Endometrial microvascular endothelial cells (primary cell): ENCODE data around the gene PFKL. TPM values are rescaled to one million over a fixed set of nuclear protein-coding genes. Genes with fewer than 3 reads are reported as not detected.

Experiments
- in situ Hi-C: cut with HindIII; loops from 2 replicates; pipeline ENCODE4 v1.10.0; 2017; ENCODE audit warnings: low sequenced_read_pairs, low pct_unique_long_range_greater_than_20kb; ENCODE audit errors: inconsistent ontology term
- total RNA-seq: library from RNA; depleted of rRNA; stranded (reverse); fragments of >200 nt; gene quantifications from one replicate; pipeline ENCODE4 v1.2.3, GENCODE V29; 2015; ENCODE audit errors: inconsistent ontology term

The PFKL gene
- total RNA-seq, 1 donor from 2014 or later: 154 TPM

DNA sequence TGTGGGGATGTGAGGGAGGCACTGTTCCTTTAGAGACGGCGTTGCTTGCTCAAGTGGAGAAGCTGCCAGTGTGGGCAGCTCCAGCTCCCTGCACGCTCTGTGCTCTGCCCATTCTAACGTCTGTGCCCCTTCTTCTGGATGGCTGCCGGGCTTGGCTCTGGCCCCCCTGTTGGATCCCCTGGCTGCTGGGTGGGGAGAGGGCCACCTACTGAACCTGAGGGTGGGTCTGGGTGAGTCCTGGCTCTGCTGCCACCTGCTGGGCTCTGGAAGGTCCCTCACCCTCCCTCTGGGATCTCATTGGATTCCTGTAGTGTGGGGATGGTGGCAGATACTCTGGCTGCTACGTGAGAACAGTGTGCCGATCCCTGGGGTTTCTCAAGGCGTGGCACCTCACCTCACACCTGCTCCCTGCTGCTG lies 5.0 kb downstream of the PFKL start:
- in situ Hi-C loops: no loop called here

DNA sequence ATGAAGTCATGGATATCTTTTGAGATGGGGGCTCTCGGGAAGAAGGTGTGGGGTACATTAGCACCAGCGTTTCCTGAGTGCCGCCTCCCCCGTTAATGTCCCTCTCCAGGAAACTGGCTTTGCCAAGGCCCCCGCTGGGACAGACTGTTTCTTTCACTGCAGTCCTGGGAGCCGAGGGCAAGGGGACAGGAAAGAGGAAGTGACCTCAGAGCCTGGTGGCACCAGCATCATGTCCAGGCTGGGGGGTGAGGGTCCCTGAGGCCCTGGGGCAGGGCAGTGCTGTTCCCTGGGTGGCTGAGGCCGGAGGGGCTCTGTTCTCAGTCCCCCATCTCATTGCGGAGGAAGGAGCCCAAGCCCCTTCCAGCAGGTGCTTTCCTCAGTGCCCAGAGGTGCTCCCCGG lies 5.8 kb downstream of the PFKL start:
- in situ Hi-C loops: no loop called here

DNA sequence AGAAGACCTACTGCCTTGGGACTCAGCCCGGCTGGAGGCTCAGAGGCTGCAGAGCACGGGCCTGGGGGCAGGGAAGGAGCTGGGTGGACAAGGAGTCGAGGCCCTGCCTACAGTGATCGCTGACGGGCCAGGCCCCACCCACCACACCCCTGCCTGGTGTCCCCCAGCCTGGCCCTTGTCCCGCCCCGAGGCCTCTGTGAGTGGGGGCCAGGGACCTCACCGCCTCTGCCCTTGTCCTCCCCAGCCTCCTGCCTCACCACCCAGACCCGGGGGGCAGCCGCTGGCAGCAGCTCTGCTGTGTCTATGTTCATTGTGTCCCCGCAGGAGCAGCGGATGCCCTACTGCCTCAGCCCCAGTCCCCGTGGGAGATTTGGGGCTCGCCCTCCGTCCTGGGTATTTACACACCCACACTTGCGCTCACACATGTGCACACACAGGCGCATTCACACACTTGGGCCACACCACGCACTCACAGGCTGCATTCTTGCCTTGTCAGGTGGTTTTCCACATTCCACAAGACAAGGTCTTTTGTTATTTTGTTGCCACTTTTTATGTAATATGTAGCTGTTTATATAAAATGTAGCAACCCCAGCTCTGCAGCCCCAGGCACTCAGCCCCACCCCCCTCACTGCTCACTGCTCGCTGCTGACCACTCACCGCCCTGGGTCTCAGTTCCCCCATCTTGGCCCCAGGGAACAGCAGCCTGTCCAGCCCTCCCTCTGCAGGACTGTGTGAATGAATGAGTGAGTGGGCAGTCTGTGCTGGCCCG lies 7.3 kb downstream of the PFKL start:
- in situ Hi-C loops: no loop called here

DNA sequence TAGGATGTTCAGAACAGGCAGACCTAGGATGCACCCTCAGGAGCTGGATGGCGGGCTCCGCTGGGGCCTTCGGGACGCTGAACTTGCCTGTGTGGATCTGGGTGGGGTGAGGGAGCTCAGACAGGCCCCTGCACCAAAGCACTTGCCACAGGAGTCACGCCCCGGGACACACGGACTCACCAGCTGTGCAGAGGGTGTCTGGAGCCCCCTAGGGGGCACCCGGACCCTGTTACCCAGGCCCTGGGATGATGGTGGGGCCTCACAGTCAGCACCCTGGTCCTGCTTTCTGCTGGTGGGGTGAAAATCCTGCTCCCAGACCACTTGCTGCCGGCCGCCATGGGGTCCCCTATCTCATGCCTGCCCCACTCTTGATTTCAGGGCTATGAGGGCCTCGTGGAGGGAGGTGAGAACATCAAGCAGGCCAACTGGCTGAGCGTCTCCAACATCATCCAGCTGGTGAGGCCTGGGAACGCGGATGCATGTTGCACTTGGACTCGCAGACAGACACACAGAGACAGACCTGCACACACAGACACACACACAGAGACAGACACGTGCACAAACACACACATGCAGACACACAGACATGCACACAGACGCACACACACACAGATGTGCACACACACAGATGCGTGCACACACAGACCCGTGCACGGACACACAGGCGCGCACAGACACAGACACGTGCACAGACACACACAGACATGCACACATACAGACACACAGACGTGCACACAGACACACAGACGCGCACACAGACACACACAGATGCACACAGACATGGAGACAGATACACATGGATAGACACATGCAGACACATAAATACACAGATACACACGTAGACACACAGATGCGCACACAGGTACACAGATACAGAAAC lies 11.0 kb downstream of the PFKL start:
- in situ Hi-C loops: no loop called here

DNA sequence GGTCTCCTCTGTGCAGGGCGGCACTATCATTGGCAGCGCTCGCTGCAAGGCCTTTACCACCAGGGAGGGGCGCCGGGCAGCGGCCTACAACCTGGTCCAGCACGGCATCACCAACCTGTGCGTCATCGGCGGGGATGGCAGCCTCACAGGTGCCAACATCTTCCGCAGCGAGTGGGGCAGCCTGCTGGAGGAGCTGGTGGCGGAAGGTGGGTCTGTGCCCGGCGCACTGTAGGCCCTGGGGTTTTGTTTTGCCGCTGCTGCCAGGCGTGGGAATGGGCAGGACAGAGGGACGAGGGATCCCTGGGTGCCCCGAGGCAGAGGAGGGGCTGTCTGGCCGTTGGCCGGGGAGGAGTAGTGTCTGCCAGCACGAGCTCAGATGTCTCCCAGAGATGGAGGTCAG lies 12.2 kb downstream of the PFKL start:
- in situ Hi-C loops: no loop called here

DNA sequence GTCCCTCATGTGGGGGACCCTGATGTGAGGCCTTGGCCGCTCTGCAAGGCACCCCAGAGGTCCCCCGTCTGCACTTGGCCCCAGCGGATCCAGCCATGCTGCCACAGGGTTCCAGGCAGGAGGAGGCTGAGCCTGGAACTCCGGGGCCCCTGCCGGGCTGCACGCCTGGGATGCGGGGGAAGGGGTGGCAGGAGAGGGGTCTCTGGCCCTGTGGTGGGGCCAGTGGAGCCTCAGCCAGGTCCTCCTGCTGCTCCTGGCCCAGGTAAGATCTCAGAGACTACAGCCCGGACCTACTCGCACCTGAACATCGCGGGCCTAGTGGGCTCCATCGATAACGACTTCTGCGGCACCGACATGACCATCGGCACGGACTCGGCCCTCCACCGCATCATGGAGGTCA lies 12.9 kb downstream of the PFKL start:
- in situ Hi-C loops: no loop called here

DNA sequence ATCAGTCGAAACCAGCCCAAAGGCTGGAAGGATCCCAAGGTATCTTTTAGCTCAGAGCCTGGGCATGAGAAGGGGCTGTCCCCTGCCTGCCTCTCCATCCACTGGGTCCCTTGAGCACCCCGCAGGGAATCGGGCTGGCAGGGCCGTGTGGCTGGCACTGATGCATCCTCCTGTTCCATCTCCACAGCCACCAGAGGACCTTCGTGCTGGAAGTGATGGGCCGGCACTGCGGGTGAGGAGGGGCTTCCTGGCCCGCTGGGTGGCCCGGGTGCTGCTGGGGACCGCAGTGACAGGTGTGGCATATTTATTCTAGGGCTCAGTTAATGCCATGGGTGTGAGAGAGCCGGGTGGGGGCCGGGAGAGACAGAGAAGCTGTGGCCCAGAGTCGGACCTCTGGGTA lies 13.6 kb downstream of the PFKL start:
- in situ Hi-C loops: no loop called here

DNA sequence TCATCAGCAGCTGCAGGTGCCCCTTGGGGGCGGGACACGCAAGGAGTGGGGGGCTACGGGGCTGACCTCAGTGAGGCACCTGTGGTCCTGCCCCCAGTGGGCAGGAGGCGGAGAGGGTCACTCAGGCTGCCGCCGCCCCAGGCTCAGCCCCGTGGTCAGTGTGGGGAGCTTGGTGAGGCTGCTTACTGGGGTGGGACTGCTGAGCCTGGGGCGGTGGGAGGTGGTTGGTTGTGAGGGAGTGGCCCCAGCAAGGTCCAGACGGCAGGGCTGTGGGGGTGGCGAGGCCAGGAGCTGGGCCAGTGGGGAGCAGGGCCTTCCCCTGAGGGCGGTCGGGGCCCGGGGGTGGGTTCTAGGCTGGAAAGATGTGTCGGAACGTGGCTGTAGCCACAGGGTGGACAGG lies 14.3 kb downstream of the PFKL start:
- in situ Hi-C loops: no loop called here

DNA sequence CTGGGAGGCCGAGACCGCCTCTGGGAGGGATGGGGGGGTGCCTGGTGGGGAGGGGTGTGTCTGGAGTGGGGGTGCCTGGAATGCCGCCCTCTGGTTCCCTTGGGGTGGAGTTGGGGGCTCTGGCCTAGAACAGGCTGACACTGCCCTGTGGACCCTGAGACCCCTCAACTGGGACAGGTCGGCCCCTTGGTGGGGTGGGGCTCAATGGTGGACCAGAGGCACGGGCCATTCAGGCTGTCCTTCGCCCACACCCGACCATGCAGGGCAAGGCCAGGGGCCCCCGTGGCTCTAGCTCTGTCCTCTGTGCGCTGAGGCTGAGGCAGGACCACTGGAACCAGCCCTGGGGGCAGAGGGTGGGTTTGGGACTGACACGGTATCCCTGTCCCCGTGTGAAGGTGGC lies 14.7 kb downstream of the PFKL start:
- in situ Hi-C loops: no loop called here

DNA sequence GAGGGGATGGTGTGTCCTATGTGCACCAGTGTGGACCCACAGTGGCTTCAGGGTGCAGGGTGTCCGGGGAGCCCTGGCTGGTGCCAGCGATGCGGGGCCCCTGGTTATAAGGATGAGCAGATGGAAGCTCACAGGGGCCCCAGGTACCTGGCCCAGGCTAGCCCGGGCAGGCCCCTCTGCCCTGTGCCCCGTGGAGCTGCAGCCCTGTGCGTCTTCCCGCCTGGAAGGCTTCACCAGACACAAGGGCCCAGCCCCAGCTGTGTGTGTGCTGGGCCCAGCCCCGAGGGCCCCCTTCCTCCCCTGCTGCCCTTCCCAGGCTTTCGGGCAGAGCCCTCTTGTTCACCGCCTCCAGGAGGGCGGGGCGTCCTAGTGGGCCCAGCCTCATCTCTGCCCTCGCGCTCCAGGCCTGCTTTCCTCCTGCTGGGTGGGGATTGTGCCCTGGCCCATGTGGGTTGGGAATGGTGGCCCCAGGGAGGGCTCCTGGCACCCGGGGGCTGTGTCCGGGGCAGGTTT lies 15.9 kb downstream of the PFKL start:
- in situ Hi-C loops: no loop called here

DNA sequence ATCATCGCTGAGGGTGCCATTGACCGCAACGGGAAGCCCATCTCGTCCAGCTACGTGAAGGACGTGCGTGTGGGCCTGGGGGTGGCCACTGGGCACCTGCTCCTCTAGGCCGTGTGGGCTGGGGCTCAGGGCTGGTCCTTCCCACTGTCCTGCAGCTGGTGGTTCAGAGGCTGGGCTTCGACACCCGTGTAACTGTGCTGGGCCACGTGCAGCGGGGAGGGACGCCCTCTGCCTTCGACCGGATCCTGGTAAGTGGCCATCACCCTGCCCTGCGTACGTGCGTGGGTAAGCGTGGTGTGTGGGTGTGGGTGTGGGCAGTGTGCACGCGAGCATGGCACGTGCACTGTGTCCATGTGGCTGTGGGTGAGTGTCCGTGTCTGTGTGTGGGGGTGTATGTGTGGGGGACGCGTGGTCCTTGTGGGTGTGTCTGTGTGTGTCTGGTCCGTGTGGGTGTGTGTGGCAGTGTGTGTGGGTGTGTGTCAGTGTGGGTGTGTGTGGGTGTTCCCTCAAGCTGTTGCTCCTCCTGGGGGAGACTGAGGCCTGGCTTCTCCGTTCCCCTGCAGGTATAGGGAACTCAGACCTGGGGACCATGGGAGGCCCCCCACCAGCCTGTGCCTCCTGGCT lies 16.5 kb downstream of the PFKL start:
- in situ Hi-C loops: no loop called here

DNA sequence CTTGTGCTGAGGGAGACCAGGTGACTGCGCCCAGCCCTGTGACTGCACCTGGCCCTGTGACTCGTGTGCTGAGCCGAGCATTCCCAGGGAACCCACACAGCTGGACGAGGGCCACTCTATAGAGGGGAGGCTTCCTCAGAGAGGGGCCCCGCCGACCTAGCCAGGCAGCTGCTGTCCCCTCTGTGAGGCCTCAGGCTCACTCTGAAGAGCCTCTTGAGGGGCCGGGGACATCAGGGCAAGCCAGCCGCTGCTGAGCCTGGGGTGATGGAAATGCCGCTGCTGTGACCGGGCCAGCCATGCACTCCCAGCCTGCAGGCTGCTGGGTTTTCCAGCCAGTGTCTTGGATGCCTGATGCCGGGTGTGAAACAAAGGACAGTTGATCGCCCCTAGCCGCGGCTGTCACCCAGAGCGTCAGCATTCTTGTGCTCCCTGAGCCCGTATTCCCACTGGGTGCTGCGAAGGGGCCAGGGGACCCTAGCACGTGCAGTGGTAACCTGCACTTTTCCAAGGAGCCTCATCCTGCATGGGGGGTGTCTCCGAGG lies 17.5 kb downstream of the PFKL start:
- in situ Hi-C loops: no loop called here

DNA sequence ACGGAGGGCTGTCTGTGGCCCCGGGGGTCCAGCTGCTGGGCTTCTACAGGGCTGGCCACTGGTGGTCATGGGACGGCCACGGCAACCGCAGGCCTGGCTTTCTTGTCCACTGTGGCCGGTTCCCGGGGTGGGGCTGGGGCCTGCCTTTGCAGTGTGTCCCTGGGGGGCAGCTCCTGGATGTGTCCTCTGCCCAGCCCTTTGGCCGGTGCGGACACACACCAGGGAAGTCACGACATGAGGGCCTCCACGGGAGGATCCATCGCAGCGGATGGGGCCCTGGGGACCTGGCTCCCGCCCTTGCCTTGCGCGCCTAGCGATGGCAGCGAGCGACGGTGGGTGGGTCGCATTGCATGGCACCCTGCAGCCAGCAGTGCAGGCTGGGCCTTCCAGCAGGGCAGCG lies 18.0 kb downstream of the PFKL start:
- in situ Hi-C loops: no loop called here

DNA sequence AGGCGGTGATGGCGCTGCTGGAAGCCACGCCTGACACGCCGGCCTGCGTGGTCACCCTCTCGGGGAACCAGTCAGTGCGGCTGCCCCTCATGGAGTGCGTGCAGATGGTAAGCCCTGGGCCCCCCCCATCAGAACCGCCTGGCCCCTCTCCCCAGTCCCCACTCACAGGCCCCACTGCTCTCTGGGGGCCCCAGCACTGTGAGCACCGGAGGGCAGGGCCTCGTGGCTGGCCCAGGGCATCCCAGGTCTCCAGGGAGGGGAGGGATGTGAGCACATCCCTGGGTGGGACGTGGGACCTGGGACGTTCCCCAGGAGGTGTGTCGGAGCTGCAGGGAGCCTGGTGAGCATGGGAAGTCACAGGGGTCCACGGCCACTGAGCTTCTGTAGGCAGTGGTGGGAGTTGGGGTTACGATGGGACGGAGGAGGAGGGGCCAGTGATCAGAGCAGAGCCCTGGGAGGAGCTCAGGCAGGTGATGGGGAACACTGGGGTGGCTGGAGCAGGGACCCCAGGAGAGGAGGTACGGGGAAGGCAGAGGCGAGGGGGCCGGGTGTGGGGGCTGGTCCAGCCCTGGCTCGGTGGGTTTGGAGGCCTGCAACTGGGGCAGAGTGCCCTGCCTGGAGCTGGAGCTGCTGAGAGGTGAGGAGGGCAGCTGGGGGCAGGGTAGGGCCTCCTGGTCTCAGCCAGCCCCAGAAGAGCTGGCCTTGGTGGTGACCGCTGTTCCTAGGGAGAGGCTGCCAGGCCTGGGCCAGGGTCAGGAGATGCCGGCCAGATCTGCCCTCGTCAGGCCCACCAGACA lies 18.8 kb downstream of the PFKL start:
- in situ Hi-C loops: no loop called here

DNA sequence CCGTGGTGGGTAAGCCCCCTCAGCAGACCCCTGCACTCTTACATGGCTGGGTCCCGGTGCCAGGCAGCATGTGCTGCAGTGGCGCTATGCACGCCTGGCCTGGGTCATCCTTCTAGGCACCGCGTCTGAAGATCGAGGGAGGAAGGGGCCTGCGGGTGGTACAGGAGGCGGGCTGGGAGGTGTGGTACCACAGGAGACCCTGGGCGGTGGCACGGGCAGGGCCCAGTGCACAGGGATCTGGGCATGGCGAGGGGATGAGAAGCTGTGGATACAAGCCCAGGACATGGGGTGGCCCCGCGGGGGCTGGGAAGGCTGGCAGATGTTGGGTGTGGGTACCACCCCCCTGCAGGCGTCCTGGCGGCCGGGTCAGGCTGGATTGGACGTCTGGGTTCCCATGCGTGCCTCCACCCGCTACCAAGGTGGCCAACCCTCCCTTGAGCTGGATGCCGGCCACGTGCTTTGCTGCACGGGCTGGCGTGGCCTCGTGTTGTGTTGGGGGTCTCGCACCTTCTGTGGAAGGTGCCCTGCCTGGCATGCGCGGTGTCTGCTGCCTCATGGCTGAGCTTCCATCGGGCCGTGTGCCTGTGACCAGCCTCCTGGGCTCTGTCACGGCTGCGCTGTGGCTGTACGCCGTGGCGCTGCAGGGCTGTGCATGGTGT lies 19.7 kb downstream of the PFKL start:
- in situ Hi-C loops: no loop called here

DNA sequence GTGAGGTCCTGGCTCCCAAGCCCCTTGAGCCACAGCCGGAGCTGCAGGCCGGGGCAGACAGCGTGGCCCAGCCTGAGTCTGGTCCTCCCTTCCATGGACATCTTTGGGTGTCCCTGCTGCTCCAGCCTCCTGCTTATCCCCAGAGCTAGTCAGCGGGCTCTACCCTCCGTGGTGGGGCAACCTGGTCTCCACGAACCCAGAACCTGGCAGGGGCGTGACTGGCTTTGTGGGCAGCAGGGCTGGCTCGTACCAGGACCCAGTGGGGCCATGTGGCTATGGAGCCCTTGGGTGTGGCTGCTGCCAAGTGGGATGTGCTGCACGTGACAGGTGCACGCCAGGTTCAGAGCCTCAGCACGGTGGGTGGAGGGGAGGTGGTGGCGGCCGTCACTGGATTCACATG lies 21.0 kb downstream of the PFKL start:
- in situ Hi-C loops: no loop called here

DNA sequence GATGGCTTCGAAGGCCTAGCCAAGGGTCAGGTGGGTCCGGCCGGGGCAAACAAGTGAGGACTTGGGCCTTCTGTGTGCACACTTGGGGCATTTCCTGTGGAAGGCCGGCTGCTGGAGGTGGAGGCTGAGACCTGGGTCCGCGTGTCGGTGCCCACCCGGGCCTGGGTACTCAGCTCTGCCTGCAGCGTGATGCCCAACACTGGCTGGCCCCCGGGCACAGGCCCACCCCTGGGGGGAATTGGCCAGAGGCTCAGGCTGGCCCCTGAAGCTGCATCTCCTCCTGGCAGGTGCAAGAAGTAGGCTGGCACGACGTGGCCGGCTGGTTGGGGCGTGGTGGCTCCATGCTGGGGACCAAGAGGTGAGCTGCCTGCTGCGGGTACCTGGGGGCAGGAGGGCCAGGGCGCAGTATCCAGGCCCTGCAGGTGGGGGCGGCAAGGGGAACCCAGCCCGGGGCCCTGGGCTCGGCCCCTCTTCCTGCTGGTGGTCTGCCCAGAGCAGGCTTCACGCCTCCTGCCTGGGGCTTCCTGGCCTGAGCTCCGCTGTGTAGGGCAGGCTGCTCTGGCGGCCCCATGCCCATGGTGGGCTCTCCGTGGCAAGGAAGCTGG lies 22.1 kb downstream of the PFKL start:
- in situ Hi-C loops: no loop called here
